ENCODE results near the gene ASIC4. TPM values are rescaled to one million over a fixed set of nuclear protein-coding genes. Genes with fewer than 3 reads are reported as not detected.

ASIC4 gene
- total and polyA plus RNA-seq, 9 of the 15 experiments (the other 6 are each of a cell fraction or from before 2014, with no cell fraction given): 0.07 to 19.2 (median 4.8) TPM

GRCh38 chr2:219522111-219523030, 8.1 kb downstream of the ASIC4 start (continued):
- TF ChIP-seq BHLHE40 (IDR thresholded peaks at IDR 0.05; ENCODE audit: low read length): peak; percentile 29; the same call in 1 of the 2 replicates

- FAIRE-seq (no peak), ATAC-seq (no peak), DNase-seq (ENCODE audit: extremely low read depth in 1 of 4, low spot score in 3 of 4) (peak in 1 of 4 experiments; percentile 54)
- Histone ChIP-seq H3K9ac (ENCODE audit: insufficient read depth in 1 of 2, low read depth in 2 of 2, low read length in 2 of 2) (peak overlapping the region; percentile 70 to 86), H3K79me2 (ENCODE audit: control insufficient read depth, insufficient read depth, low read length) (peaks cover 80% of the 10 kb centered on the region), H3K27ac (ENCODE audit: extremely low read depth, low read depth, low read length) (peak overlapping the region; percentile 89), H3K4me3 (peak overlapping the region; percentile 22; the same call in 1 of the 2 replicates), H4K20me1 (replicated peaks; ENCODE audit: control insufficient read depth, insufficient read depth, low read length) (no peaks in the 10 kb centered on the region), H3K9me1 (ENCODE audit: control insufficient read depth, insufficient read depth, low read length) (peaks cover under 1% of the 10 kb centered on the region), H2AFZ (ENCODE audit: low read depth, low read length) (peak overlapping the region; percentile 64), H3K36me3 (ENCODE audit: control insufficient read depth, insufficient read depth, low read length) (peaks cover 37% of the 10 kb centered on the region; the same call in 2 of the 3 replicates), H3K27me3 (ENCODE audit: control insufficient read depth in 2 of 2, insufficient read depth in 2 of 2, low read length in 2 of 2) (no peaks in the 10 kb centered on the region), H3K4me2 (ENCODE audit: insufficient read depth, low read length) (peak overlapping the region; percentile 69), H3K4me1 (replicated peaks in 1 of 2; ENCODE audit: control insufficient read depth in 2 of 2, insufficient read depth in 2 of 2, low read length in 2 of 2) (peaks cover 81 to 93% of the 10 kb centered on the region in 2 experiments), H3K9me3 (replicated peaks; ENCODE audit: control insufficient read depth, insufficient read depth, low read depth, low read length) (no peaks in the 10 kb centered on the region)
- ChIA-PET POLR2A (interaction anchor here (0.5 to 0.9 kb wide), 3 partner anchors 9 to 118 kb away, joined by 3 to 4 read pairs (median 3); no protein-coding TSS in a partner anchor), CTCF (ENCODE audit: low intra/inter-chr PET ratio) (interaction anchor here (0.6 kb wide), 1 partner anchor 28 kb away, joined by 7 read pairs; a partner anchor contains a TSS)
- intact Hi-C loops (cut with micrococcal nuclease) (no loop called here), in situ Hi-C loops (cut with MboI) (loop anchor here (10.0 kb wide), 1 partner anchor 48 kb away; no protein-coding TSS in a partner anchor)
- WGBS (ENCODE audit: insufficient coverage, low coverage, missing lambda C conversion rate): 21% methylated on average over 9 of the region's 24 CpGs
- BruUV-seq (replicated peaks): no TSS peak
- TF ChIP-seq MAX (CRISPR knock-in tag; IDR thresholded peaks at IDR 0.05) (no peak; the same call in 1 of the 2 replicates), ZNF12 (CRISPR knock-in tag; IDR thresholded peaks at IDR 0.05) (no peak), KDM5B (IDR thresholded peaks at IDR 0.05; ENCODE audit: insufficient replicate concordance, low read depth, low read length) (no peak), ASH1L (IDR thresholded peaks at IDR 0.05; ENCODE audit: borderline replicate concordance, low read depth, partially characterized antibody) (no peak), PRMT5 (CRISPR knock-in tag; IDR thresholded peaks at IDR 0.05) (no peak), SRSF1 (IDR thresholded peaks at IDR 0.05; ENCODE audit: low read depth, low read length) (no peak), ZBED1 (IDR thresholded peaks at IDR 0.05) (no peak), ELF4 (CRISPR knock-in tag; IDR thresholded peaks at IDR 0.05) (no peak), NFXL1 (CRISPR knock-in tag; IDR thresholded peaks at IDR 0.05) (no peak), GABPA (tag; conservative IDR thresholded peaks at IDR 0.05; ENCODE audit: low read depth) (no peak), CCNT2 (IDR thresholded peaks at IDR 0.05; ENCODE audit: borderline replicate concordance, extremely low read depth, insufficient read length, low read depth, low read length) (no peak), ZBTB26 (CRISPR knock-in tag; IDR thresholded peaks at IDR 0.05) (no peak), CTCF (IDR thresholded peaks at IDR 0.05 in 2 of 3, conservative IDR thresholded peaks at IDR 0.05 in 1 of 3; ENCODE audit: insufficient read depth in 2 of 3, low read depth in 1 of 3, low read length in 3 of 3) (peak; percentile 28 to 45 (median 35)), ZNF217 (CRISPR knock-in tag; IDR thresholded peaks at IDR 0.05) (no peak)
Observed at GRCh38 chr2:219523031-219523671, 8.9 kb downstream of the ASIC4 start.

All from K562 (cell line).